Measurements from ENCODE around the gene TSHR. TPM values are rescaled to one million over a fixed set of nuclear protein-coding genes. Genes with fewer than 3 reads are reported as not detected.

Gene TSHR
- total RNA-seq, 6 experiments from 2014 or later, result not detected

- H3K27me3 Mint-ChIP-seq (ENCODE audit: insufficient read depth), result no peaks in the 10 kb centered on the region
- TF ChIP-seq CTCF (IDR thresholded peaks at IDR 0.05), result no peak
Observed at GRCh38 chr14:81095539-81095938, 140.1 kb downstream of the TSHR start.

GRCh38 chr14:81096656-81097055, 141.2 kb downstream of the TSHR start:
- Mint-ChIP-seq H3K27me3 (ENCODE audit: insufficient read depth) (no peaks in the 10 kb centered on the region), H3K9me3 (no peaks in the 10 kb centered on the region), H3K27ac (no peak overlapping the region), H3K4me3 (no peak overlapping the region), H3K4me1 (ENCODE audit: low read depth) (no peaks in the 10 kb centered on the region), H3K36me3 (ENCODE audit: low read depth) (no peaks in the 10 kb centered on the region)
- TF ChIP-seq CTCF (IDR thresholded peaks at IDR 0.05), result no peak
- DNase-seq, result no peak

More at GRCh38 chr14:81095539-81095938, 140.1 kb downstream of the TSHR start:
- Mint-ChIP-seq H3K36me3 (ENCODE audit: low read depth) (no peaks in the 10 kb centered on the region), H3K9me3 (0 out of 2 replicates have a peak, but pooled peaks cover 4% of the 10 kb centered on the region), H3K27ac (no peak overlapping the region), H3K4me3 (no peak overlapping the region), H3K4me1 (ENCODE audit: low read depth) (no peaks in the 10 kb centered on the region)
- no peak for DNase-seq

GRCh38 chr14:81102217-81102616, 146.8 kb downstream of the TSHR start:
- no peak for DNase-seq
- Mint-ChIP-seq H3K27me3 (ENCODE audit: insufficient read depth) (no peaks in the 10 kb centered on the region), H3K27ac (no peak overlapping the region), H3K9me3 (no peaks in the 10 kb centered on the region), H3K36me3 (ENCODE audit: low read depth) (no peaks in the 10 kb centered on the region), H3K4me3 (no peak overlapping the region), H3K4me1 (ENCODE audit: low read depth) (no peaks in the 10 kb centered on the region)
- TF ChIP-seq CTCF (IDR thresholded peaks at IDR 0.05), result no peak

GRCh38 chr14:81103443-81103842, 148.0 kb downstream of the TSHR start:
- Mint-ChIP-seq H3K4me1 (ENCODE audit: low read depth) (no peaks in the 10 kb centered on the region), H3K27me3 (ENCODE audit: insufficient read depth) (no peaks in the 10 kb centered on the region), H3K36me3 (ENCODE audit: low read depth) (no peaks in the 10 kb centered on the region), H3K4me3 (no peak overlapping the region), H3K9me3 (no peaks in the 10 kb centered on the region), H3K27ac (no peak overlapping the region)
- TF ChIP-seq CTCF (IDR thresholded peaks at IDR 0.05), result no peak
- no peak for DNase-seq

GRCh38 chr14:81105378-81105777, 150.0 kb downstream of the TSHR start:
- DNase-seq, result no peak
- Mint-ChIP-seq H3K4me1 (ENCODE audit: low read depth) (no peaks in the 10 kb centered on the region), H3K9me3 (no peaks in the 10 kb centered on the region), H3K36me3 (ENCODE audit: low read depth) (no peaks in the 10 kb centered on the region), H3K27me3 (ENCODE audit: insufficient read depth) (no peaks in the 10 kb centered on the region), H3K4me3 (no peak overlapping the region), H3K27ac (no peak overlapping the region)
- TF ChIP-seq CTCF (IDR thresholded peaks at IDR 0.05), result no peak

- Mint-ChIP-seq H3K36me3 (ENCODE audit: low read depth) (no peaks in the 10 kb centered on the region), H3K27me3 (ENCODE audit: insufficient read depth) (no peaks in the 10 kb centered on the region), H3K4me3 (no peak overlapping the region), H3K9me3 (no peaks in the 10 kb centered on the region), H3K4me1 (ENCODE audit: low read depth) (no peaks in the 10 kb centered on the region), H3K27ac (no peak overlapping the region)
- DNase-seq, result no peak
- TF ChIP-seq CTCF (IDR thresholded peaks at IDR 0.05), result no peak
Observed at GRCh38 chr14:81105961-81106360, 150.5 kb downstream of the TSHR start.

Measured in HFFc6 (cell line).